ENCODE measurements around the gene NXN.
"Not testable (repeated sequence)": the region's sequence is repeated elsewhere in the genome, so short reads cannot be mapped to it uniquely, and the experiment has no call there.

The NXN gene

GRCh38 chr17:1006054-1006453, 26.5 kb upstream of the NXN start:
- no peak for DNase-seq (ENCODE audit: low read depth in 2 of 2)

- no peak for DNase-seq (ENCODE audit: low read depth in 2 of 2)
Observed at GRCh38 chr17:1005361-1005946, 25.9 kb upstream of the NXN start.

- no peak for DNase-seq (ENCODE audit: low read depth in 2 of 2)
Observed at GRCh38 chr17:1004769-1005295, 25.3 kb upstream of the NXN start.

DNA sequence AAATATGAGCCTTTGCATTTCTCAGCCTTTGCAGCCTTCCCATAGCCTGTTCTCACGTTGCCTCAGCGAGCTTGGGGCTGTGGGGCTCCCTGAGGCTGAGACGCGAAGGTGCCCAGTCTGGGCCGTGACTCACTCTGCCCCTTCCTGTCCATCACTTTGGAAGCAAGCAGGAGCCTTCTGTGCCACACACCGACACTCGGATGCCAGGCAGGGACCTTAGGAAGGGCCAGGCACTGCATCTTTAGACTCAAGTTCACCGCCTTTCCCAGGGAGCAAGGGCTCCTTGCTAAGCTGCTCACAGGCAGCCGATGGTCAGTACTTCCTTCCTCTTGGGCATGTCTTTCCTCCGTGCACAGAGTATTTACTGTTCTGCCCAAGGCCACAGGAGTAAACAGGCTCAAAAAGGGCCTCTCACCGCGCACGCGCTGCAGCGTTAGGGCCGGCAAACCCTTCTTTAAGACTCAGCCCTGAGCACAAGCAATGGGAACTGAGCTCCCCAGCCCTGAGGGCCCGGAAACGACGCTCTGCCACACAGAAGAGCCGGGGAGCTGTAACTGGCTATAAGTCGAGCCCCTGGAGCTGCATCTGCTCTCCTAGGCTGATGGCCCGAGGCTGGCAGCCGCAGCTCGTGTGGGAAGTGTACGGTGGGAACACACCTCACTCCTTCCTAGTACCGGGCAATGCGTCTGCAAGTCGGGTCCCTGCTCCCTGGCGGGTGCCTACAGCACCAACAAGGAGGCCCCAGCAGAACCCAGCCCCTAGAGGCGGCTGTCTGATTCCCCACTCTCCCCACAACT, 24.6 kb upstream of the NXN start:
- DNase-seq (ENCODE audit: low read depth in 2 of 2): no peak

DNA sequence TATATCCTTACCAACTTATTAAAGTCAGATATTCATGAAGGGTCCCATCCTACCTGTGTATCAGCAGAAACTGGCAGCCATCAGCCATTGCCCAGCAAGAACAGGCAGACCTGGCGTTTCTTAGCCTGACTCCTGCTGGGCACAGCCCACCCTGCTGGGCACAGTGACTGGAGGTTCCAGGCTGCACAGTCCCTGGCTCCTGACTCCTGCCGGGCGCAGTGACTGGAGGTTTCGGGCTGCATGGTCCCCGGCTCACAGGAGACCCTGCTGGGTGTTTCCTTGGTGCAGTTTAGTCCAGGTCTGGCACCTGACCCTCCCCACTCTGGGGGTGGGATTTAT, 24.0 kb upstream of the NXN start:
- no peak for DNase-seq (ENCODE audit: low read depth in 2 of 2)

- DNase-seq (ENCODE audit: low read depth in 2 of 2): no peak
Observed at GRCh38 chr17:1002771-1003555, 23.4 kb upstream of the NXN start.

GRCh38 chr17:1002412-1002753, 22.8 kb upstream of the NXN start:
- DNase-seq (ENCODE audit: low read depth in 2 of 2): no peak

DNA sequence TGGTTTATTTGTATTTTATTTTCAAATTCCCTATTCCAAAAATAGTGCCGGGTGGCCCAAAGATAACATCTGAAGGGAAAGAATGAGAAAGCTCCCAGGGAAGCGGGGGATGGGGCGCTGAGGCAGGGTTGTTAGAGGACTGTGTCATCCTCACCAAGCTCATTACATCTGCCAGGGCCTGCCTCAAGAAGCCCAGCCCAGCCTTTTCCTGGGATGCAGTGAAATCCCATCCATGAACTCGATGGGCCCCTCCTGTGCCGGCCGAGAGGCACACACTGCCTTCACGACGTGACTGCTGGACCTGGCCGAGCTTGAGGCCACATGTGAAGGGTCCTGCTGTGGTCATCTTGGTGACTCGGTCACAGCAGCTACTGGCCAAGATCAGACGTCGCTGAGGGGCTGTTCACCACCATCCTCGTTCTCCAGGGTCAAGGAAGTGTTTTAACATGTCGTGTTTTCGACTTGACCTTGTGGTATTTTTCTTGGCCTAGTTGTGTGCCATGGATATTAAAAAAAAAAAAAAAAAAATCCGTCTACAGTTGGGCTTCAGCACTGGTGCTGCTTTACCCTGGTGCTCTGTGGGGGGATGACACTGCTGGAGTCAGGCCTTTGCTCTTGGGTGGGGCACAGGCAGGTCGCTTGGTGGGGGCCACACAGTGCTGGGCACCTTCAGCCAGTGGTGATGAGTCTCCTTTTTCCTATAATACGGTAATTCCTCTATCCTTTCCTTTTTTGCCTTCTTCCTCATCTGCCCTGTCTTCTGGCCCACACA, 22.2 kb upstream of the NXN start:
- DNase-seq (ENCODE audit: low read depth in 2 of 2): no peak

GRCh38 chr17:1000597-1001461, 21.3 kb upstream of the NXN start:
- DNase-seq (ENCODE audit: low read depth in 2 of 2): no peak

DNA sequence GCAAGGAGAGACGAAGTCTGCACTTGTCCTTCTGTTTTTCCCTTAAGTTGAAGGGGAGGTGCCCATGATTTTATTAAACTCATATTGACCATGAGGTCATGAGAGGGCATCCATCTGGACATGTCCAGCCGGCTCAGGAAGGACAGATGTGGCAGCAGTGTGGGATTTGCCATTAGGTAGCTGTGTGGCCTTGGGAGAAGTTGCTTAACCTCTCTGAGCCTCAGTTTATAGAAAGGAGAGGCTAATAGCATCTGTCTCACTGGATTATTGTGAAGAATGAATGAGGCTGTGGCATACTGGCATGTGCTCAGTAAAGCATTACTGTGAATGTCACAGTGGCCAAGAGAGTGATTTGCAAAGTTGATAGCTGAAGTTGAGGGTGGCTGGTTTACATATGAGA, 18.5 kb upstream of the NXN start:
- no peak for DNase-seq (ENCODE audit: low read depth in 2 of 2)

GRCh38 chr17:996554-997344, 17.2 kb upstream of the NXN start, which contains the start of gene TIMM22:
TIMM22 (plus strand) TSS chr17:997129; CDS start chr17:997143, 14 bp downstream.
- DNase-seq (ENCODE audit: low read depth in 2 of 2): peak; percentile 86 to 87

GRCh38 chr17:995324-995723, 15.7 kb upstream of the NXN start:
- not testable (repeated sequence) for DNase-seq (ENCODE audit: low read depth in 2 of 2)

- no peak for DNase-seq (ENCODE audit: low read depth in 2 of 2)
Observed at GRCh38 chr17:992933-993332, 13.4 kb upstream of the NXN start.

- DNase-seq (ENCODE audit: low read depth in 2 of 2): no peak
Observed at GRCh38 chr17:988561-988960, 9.0 kb upstream of the NXN start.

GRCh38 chr17:987931-988330, 8.4 kb upstream of the NXN start:
- no peak for DNase-seq (ENCODE audit: low read depth in 2 of 2)

- DNase-seq (ENCODE audit: low read depth in 2 of 2): no peak
Observed at GRCh38 chr17:986322-986929, 6.8 kb upstream of the NXN start.

DNA sequence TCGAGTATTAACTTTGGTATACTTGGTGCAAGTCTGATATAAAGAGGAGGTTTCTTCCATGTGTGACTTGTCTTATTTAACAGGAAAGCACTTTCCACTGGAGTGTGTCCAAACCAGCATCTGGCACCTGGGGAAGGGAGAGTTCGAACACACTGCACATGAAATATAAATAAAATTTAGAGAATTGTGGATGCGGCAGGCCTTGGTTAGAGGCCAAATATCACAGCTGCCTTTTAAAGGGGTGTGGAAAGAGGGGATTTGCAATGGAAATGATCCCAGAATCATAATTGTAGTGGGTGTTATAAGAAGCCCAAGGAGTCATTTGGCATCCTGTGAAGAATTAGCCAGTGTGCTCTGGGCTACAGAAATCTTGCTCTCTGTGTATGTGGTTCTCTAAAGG, 4.3 kb upstream of the NXN start:
- no peak for DNase-seq (ENCODE audit: low read depth in 2 of 2)

- DNase-seq (ENCODE audit: low read depth in 2 of 2): no peak
Observed at GRCh38 chr17:981292-981658, 1.7 kb upstream of the NXN start.

DNA sequence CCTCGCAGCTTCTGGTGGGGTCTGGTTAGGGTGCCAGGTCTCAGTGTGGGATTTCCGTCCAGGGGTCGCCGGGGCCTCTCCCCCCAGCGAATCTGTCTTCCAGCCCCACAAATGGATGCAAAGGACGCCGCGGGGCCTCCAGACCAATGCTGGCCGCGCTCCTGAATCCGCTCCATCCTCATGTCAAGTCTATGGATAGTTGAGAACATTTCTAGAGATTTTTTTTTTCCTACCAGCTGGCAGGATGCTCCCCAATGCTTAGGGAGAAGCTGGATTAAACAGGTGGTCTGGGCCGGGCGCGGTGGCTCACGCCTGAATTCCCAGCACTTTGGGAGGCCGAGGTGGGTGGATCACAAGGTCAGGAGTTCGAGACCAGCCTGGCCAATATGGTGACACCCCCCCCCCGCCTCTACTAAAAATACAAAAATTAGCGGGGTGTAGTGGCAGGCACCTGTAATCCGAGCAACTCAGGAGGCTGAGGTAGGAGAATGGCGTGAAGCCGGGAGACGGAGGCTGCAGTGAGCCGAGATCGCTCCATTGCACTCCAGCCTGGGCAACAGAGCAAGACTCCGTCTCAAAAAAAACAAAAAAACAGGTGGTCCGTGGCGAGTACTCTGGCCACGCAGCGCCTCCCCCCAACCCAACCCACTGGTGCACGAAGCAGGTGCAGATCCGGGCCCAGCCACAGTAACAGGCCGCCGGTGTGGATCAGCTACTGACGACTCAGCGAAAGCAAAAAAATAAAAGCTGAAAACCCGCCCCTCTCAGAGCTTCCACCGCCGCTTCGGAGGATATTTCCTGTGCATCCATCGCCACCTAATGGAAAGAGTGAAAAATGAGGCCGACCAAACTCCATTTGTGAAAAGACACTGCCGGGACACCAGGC, 1.1 kb upstream of the NXN start:
- DNase-seq (ENCODE audit: low read depth in 2 of 2): peak; percentile 55 to 65
